Uterus (tissue), 2 donors: ENCODE results near the gene PCDHAC1.

Experiments used
- POLR2A ChIP-seq, 2 donors: fragments of 450-650 bp; IDR thresholded peaks; one replicate each; pipeline ENCODE4 v1.6.1; 2016; ENCODE audit warnings: antibody characterized with exemption in 2 of 2, mild to moderate bottlenecking in 1 of 2, moderate library complexity in 1 of 2
- TF ChIP-seq, protein P1 (sequence below), 4 experiments: fragments of 200-600 bp in 2 of 4; fragments of 450-650 bp in 2 of 4; sonication (generic) in 2 of 4; IDR thresholded peaks; one replicate each; pipeline ENCODE4 v1.5.1; 2016 to 2019; ENCODE audit warnings: antibody characterized with exemption in 4 of 4, mild to moderate bottlenecking in 2 of 4, moderate library complexity in 1 of 4

DNA sequence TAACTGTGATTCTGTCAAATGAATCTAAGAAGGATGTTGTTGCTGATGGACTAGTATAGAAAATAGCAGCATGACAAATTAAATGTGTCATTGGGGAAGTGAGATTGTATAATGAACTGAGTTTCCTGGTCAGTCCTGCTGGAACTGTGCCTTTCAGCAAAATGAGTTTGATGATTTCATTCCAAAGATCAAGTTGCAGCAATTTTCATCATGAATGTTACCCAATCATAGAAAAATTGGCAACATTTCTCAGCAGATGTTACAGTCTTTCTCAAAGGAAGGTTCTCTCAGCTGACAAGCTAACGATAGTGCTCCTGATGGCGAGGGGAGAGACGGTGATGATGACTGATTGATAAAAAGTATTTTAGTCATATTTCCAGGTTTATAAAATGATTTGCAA lies 50.9 kb downstream of the PCDHAC1 start:
- TF ChIP-seq, protein P1, sequence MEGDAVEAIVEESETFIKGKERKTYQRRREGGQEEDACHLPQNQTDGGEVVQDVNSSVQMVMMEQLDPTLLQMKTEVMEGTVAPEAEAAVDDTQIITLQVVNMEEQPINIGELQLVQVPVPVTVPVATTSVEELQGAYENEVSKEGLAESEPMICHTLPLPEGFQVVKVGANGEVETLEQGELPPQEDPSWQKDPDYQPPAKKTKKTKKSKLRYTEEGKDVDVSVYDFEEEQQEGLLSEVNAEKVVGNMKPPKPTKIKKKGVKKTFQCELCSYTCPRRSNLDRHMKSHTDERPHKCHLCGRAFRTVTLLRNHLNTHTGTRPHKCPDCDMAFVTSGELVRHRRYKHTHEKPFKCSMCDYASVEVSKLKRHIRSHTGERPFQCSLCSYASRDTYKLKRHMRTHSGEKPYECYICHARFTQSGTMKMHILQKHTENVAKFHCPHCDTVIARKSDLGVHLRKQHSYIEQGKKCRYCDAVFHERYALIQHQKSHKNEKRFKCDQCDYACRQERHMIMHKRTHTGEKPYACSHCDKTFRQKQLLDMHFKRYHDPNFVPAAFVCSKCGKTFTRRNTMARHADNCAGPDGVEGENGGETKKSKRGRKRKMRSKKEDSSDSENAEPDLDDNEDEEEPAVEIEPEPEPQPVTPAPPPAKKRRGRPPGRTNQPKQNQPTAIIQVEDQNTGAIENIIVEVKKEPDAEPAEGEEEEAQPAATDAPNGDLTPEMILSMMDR (IDR thresholded peaks at IDR 0.05): no peak
- TF ChIP-seq POLR2A (IDR thresholded peaks at IDR 0.05): no peak
